MCF 10A (cell line): ENCODE results near the gene MAD1L1. TPM values are rescaled to one million over a fixed set of nuclear protein-coding genes. Genes with fewer than 3 reads are reported as not detected.
"Not testable (repeated sequence)": the region's sequence is repeated elsewhere in the genome, so short reads cannot be mapped to it uniquely, and the experiment has no call there.

Experiments
- BruUV-seq: library from RNA; stranded (reverse); fragments of 400-500 nt; replicated peaks from 2 replicates; lab custom pipeline; 2021; lab: Mats Ljungman, UMichigan
- CTCF ChIA-PET: fragments of 300-600 bp; sonication (Branson Sonifier 250); formaldehyde crosslinking; extraction: SDS; loops from one replicate; lab custom pipeline; 2021; ENCODE audit warnings: antibody characterized with exemption, inconsistent platforms; lab: Yijun Ruan, JAX
- POLR2A ChIA-PET: fragments of 300-600, 350-650 bp; sonication (Branson Sonifier 250); formaldehyde crosslinking; extraction: SDS; loops from one replicate; lab custom pipeline; 2020; ENCODE audit warnings: antibody characterized with exemption, inconsistent platforms; lab: Yijun Ruan, JAX
- DNase-seq: peaks from one replicate; pipeline ENCODE4 v3.0.0-alpha.2; 2018; ENCODE audit not compliant: unreplicated experiment
- H3K27ac Mint-ChIP-seq: one replicate; pipeline ENCODE4 v1.8.0; 2022; ENCODE audit warnings: mild to moderate bottlenecking, low read depth, mixed read lengths; ENCODE audit not compliant: unreplicated experiment
- H3K27me3 Mint-ChIP-seq: one replicate; pipeline ENCODE4 v1.8.0; 2022; ENCODE audit warnings: mixed read lengths; ENCODE audit not compliant: insufficient read depth, unreplicated experiment
- H3K36me3 Mint-ChIP-seq: one replicate; pipeline ENCODE4 v1.8.0; 2022; ENCODE audit warnings: mild to moderate bottlenecking, moderate library complexity, mixed read lengths; ENCODE audit not compliant: insufficient read depth, unreplicated experiment
- H3K4me1 Mint-ChIP-seq: one replicate; pipeline ENCODE4 v1.8.0; 2022; ENCODE audit warnings: mixed read lengths; ENCODE audit not compliant: insufficient read depth, unreplicated experiment
- H3K4me3 Mint-ChIP-seq: one replicate; pipeline ENCODE4 v1.8.0; 2022; ENCODE audit warnings: mild to moderate bottlenecking, moderate library complexity, mixed read lengths; ENCODE audit not compliant: unreplicated experiment
- H3K9me3 Mint-ChIP-seq: one replicate; pipeline ENCODE4 v1.8.0; 2022; ENCODE audit warnings: mixed read lengths; ENCODE audit not compliant: unreplicated experiment
- intact Hi-C: fragments of 100-400 bp; cut with micrococcal nuclease; formaldehyde crosslinking; loops from 2 replicates; pipeline ENCODE4 v1.14.1; 2022
- total RNA-seq: library from RNA; stranded (reverse); gene quantifications from 2 replicates; pipeline ENCODE4 v1.2.3, GENCODE V29; 2022
- TF ChIP-seq, protein P1 (sequence below): fragments of 200-600 bp; IDR thresholded peaks from one replicate; pipeline ENCODE4 v1.8.0; 2022; ENCODE audit warnings: antibody characterized with exemption, mild to moderate bottlenecking; ENCODE audit not compliant: unreplicated experiment

MAD1L1 gene
- total RNA-seq, 1 experiment from 2014 or later = 25.2 TPM

DNA sequence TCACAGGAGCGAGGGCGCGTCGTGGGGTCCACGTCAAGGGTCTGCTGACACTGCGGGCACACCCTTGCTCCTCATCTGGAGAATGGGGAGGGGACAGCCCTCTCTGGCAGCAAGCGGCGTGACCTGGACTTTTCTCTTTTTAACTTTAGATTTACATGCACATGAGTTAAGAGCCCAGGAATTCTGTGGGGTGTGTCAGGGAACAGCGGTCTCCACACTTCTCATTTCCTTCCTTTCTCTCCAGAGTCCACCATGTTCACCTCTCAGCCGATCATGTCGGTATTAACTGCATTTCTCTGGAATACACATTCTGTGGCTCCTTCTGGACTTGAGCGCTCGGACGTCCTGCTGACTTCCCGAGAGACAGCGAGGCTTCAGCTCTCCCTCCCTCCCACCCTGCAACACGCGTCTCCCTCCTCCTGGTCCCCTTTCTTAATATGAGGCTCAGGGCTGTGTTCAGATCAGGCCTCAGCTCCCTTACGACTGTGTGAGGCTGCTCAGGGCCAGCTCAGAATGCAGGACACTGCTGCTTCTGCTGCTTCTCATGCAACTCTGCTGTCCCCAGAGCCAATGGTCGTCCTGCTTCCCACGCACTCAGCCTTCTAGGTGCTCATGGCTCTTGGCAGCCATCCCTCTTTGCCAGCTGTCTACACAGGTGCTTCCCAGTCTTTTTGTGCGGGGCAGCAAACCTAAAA is 301.3 kb downstream of the MAD1L1 start:
- Mint-ChIP-seq H3K4me3 (no peak overlapping the region), H3K27me3 (no peaks in the 10 kb centered on the region), H3K27ac (no peak overlapping the region), H3K36me3 (peaks cover 15% of the 10 kb centered on the region), H3K9me3 (no peaks in the 10 kb centered on the region), H3K4me1 (no peaks in the 10 kb centered on the region)
- no TSS peak for BruUV-seq
- POLR2A ChIA-PET = no interaction called here
- intact Hi-C loops = no loop called here
- no peak for DNase-seq
- CTCF ChIA-PET = no interaction called here
- TF ChIP-seq, protein P1, sequence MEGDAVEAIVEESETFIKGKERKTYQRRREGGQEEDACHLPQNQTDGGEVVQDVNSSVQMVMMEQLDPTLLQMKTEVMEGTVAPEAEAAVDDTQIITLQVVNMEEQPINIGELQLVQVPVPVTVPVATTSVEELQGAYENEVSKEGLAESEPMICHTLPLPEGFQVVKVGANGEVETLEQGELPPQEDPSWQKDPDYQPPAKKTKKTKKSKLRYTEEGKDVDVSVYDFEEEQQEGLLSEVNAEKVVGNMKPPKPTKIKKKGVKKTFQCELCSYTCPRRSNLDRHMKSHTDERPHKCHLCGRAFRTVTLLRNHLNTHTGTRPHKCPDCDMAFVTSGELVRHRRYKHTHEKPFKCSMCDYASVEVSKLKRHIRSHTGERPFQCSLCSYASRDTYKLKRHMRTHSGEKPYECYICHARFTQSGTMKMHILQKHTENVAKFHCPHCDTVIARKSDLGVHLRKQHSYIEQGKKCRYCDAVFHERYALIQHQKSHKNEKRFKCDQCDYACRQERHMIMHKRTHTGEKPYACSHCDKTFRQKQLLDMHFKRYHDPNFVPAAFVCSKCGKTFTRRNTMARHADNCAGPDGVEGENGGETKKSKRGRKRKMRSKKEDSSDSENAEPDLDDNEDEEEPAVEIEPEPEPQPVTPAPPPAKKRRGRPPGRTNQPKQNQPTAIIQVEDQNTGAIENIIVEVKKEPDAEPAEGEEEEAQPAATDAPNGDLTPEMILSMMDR = no peak

DNA sequence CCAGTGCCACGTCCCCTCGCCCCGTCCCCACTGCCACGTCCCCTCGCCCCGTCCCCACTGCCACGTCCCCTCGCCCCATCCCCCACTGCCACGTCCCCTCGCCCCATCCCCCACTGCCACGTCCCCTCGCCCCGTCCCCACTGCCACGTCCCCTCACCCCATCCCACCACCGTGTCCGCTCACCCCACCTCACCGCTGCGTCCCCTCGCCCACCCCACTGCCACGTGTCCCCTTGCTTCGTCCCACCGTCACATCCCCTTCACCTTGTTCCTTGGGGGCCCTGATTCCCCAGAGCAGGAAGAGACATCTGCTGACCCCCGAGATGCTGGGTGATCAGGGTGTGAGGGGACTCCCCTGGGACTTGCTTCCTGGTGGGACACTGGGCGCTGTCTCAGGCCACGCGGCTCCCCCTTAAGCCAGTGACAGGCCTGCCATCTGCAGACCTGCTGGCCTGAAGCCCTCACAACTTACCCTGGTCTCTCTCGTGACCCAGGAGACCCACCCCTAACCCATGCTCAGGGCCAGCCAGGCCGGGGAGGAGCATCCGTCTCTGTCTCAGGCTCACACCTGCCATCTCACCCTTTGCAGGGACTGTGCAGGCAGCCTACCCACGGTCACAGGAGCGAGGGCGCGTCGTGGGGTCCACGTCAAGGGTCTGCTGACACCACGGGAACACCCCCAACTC is 302.2 kb downstream of the MAD1L1 start:
- H3K9me3 Mint-ChIP-seq = no peaks in the 10 kb centered on the region
- no peak overlapping the region for H3K4me3 Mint-ChIP-seq
- no peak overlapping the region for H3K27ac Mint-ChIP-seq
- intact Hi-C loops = no loop called here
- no peaks in the 10 kb centered on the region for H3K4me1 Mint-ChIP-seq
- POLR2A ChIA-PET = no interaction called here
- no peak for DNase-seq
- CTCF ChIA-PET = no interaction called here
- no TSS peak for BruUV-seq
- TF ChIP-seq, protein P1 = no peak
- peaks cover 15% of the 10 kb centered on the region for H3K36me3 Mint-ChIP-seq
- no peaks in the 10 kb centered on the region for H3K27me3 Mint-ChIP-seq

DNA sequence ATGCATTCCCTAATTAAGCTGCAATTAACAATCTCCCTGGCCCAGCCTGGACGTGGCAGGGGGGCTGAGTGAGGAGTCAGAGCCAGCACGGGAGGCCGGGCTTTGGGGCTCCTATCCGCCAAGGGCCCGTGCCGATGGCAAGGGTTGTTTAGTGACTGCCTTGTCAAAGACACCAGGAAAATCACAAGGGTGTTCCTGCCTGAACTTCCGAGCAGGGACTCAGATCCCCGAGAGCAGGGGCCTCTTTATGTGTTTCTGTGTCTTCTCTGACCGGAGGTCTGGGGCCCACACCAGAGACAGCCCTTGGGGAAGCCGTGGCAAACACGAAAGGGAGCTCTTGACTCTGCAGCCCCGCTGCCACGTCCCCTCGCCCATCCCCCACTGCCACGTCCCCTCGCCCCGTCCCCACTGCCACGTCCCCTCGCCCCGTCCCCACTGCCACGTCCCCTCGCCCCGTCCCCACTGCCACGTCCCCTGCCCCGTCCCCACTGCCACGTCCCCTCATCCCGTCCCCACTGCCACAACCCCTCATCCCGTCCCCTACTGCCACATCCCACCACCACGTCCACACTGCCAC is 303.3 kb downstream of the MAD1L1 start:
- intact Hi-C loops, DNase-seq, BruUV-seq, CTCF ChIA-PET, H3K4me1 Mint-ChIP-seq, H3K27me3 Mint-ChIP-seq, POLR2A ChIA-PET, H3K4me3 Mint-ChIP-seq, H3K9me3 Mint-ChIP-seq, H3K27ac Mint-ChIP-seq: not testable (repeated sequence)
- peaks cover 15% of the 10 kb centered on the region for H3K36me3 Mint-ChIP-seq

DNA sequence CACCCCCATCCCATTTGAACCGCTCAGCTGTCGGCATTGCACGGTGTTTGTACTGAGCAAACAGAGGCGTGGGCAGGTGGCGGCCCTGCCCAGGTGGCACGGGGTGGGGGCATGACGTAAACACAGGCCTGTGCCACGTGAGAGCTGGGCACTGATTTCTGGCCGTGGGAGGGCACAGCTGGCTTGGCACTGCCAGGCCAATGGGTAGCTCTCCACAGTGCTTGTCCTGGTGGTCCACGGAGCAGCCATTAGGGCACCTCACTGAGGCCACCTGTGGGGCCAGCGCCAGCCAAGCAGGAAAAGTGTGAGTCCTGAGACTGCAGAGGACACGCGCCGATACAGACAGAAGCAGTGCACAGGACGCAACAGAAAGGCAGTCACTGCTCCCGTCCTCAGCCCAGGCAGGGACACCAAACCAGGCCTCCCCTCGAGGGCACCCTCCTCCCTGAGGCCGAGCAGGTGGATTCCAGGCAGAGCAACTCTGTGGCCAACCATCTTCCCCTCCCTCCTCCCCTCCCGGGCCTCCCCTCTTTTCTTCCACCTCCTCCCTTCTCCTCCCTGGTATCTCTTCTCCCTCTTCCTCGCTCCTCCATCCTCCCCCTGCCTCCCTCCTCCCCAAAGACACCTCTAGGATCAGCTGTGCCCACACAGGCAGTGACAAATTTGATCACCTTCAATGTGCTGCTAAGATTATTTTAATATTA is 303.9 kb downstream of the MAD1L1 start:
- POLR2A ChIA-PET = no interaction called here
- no peak overlapping the region for H3K4me3 Mint-ChIP-seq
- H3K27me3 Mint-ChIP-seq = no peaks in the 10 kb centered on the region
- intact Hi-C loops = no loop called here
- TF ChIP-seq, protein P1 = no peak
- no peak for DNase-seq
- BruUV-seq = no TSS peak
- no peaks in the 10 kb centered on the region for H3K9me3 Mint-ChIP-seq
- CTCF ChIA-PET = no interaction called here
- H3K27ac Mint-ChIP-seq = no peak overlapping the region
- H3K4me1 Mint-ChIP-seq = no peaks in the 10 kb centered on the region
- H3K36me3 Mint-ChIP-seq = peaks cover 15% of the 10 kb centered on the region
